HepG2 (cell line): ENCODE measurements around the gene IKZF4. TPM values are rescaled to one million over a fixed set of nuclear protein-coding genes. Genes with fewer than 3 reads are reported as not detected.

Source experiments
- AGO1 ChIP-seq: fragments of 200-400 bp; formaldehyde crosslinking; IDR thresholded peaks from 2 replicates; pipeline ENCODE4 v1.6.1; 2017; ENCODE audit warnings: mild to moderate bottlenecking, low read depth, low read length, moderate library complexity; ENCODE audit not compliant: poor library complexity, severe bottlenecking
- AKNA ChIP-seq: sonication (generic); formaldehyde crosslinking; IDR thresholded peaks from 2 replicates; pipeline ENCODE4 v1.4.0; 2020; ENCODE audit warnings: missing genetic modification reagents, borderline replicate concordance
- BCL6 ChIP-seq: IDR thresholded peaks from 2 replicates; pipeline ENCODE4 v1.6.1; 2016; ENCODE audit warnings: missing genetic modification reagents, missing compliant biosample characterization
- FOSL1 ChIP-seq: sonication (generic); formaldehyde crosslinking; IDR thresholded peaks from 2 replicates; pipeline ENCODE4 v1.9.0; 2021; ENCODE audit warnings: missing genetic modification reagents, borderline replicate concordance
- HNF4A ChIP-seq: sonication (generic); formaldehyde crosslinking; IDR thresholded peaks from 2 replicates; pipeline ENCODE4 v1.4.0; 2020; ENCODE audit warnings: missing genetic modification reagents
- IRX3 ChIP-seq: sonication (generic); formaldehyde crosslinking; IDR thresholded peaks from 2 replicates; pipeline ENCODE4 v1.8.1; 2023; ENCODE audit warnings: mild to moderate bottlenecking, low read depth, missing genetic modification reagents, borderline replicate concordance
- KDM5B ChIP-seq: sonication (generic); formaldehyde crosslinking; IDR thresholded peaks from 2 replicates; pipeline ENCODE4 v1.4.0; 2020; ENCODE audit warnings: missing genetic modification reagents, mild to moderate bottlenecking, borderline replicate concordance
- KLF9 ChIP-seq: IDR thresholded peaks from 2 replicates; pipeline ENCODE4 v1.6.1; 2016; ENCODE audit warnings: low read depth
- KMT2B ChIP-seq: IDR thresholded peaks from 2 replicates; pipeline ENCODE4 v1.6.1; 2016; ENCODE audit warnings: missing genetic modification reagents, missing compliant biosample characterization
- NR2F1 ChIP-seq, 2 experiments: fragments of 450-650 bp in 1 of 2; formaldehyde crosslinking in 1 of 2; IDR thresholded peaks; 2 replicates each; pipeline versions ENCODE4 v1.5.0 to v1.6.1; 2016 to 2020; ENCODE audit warnings: mild to moderate bottlenecking in 1 of 2, missing compliant biosample characterization in 1 of 2, missing genetic modification reagents in 1 of 2, moderate library complexity in 1 of 2
- NRL ChIP-seq: sonication (generic); formaldehyde crosslinking; IDR thresholded peaks from 2 replicates; pipeline ENCODE4 v1.5.0; 2020; ENCODE audit warnings: missing genetic modification reagents, mild to moderate bottlenecking, moderate library complexity, borderline replicate concordance
- POGZ ChIP-seq: sonication (generic); formaldehyde crosslinking; IDR thresholded peaks from 2 replicates; pipeline ENCODE4 v1.4.0; 2020; ENCODE audit warnings: mild to moderate bottlenecking, missing genetic modification reagents
- TERF1 ChIP-seq: sonication (generic); formaldehyde crosslinking; IDR thresholded peaks from 2 replicates; pipeline ENCODE4 v1.8.0; 2022; ENCODE audit warnings: mild to moderate bottlenecking, missing genetic modification reagents, moderate library complexity
- ZBTB8A ChIP-seq: sonication (generic); formaldehyde crosslinking; IDR thresholded peaks from 2 replicates; pipeline ENCODE4 v1.4.0; 2020; ENCODE audit warnings: mild to moderate bottlenecking, low read depth, missing genetic modification reagents, borderline replicate concordance
- ZNF256 ChIP-seq: sonication (generic); formaldehyde crosslinking; conservative IDR thresholded peaks from 2 replicates; pipeline ENCODE4 v1.4.0; 2020; ENCODE audit warnings: missing genetic modification reagents
- ZNF275 ChIP-seq: sonication (generic); formaldehyde crosslinking; IDR thresholded peaks from 2 replicates; pipeline ENCODE4 v1.8.0; 2022; ENCODE audit warnings: missing genetic modification reagents, mild to moderate bottlenecking, inconsistent platforms, borderline replicate concordance
- ZNF331 ChIP-seq: sonication (generic); formaldehyde crosslinking; IDR thresholded peaks from 2 replicates; pipeline ENCODE4 v1.4.0; 2020; ENCODE audit warnings: missing genetic modification reagents
- ZNF33A ChIP-seq: sonication (generic); formaldehyde crosslinking; IDR thresholded peaks from 2 replicates; pipeline ENCODE4 v1.5.1; 2020; ENCODE audit warnings: missing genetic modification reagents, mild to moderate bottlenecking, moderate library complexity, borderline replicate concordance
- ZNF383 ChIP-seq: sonication (generic); formaldehyde crosslinking; IDR thresholded peaks from 2 replicates; pipeline ENCODE4 v1.4.0; 2020; ENCODE audit warnings: missing genetic modification reagents, mild to moderate bottlenecking, borderline replicate concordance
- ZNF468 ChIP-seq: sonication (generic); formaldehyde crosslinking; IDR thresholded peaks from 2 replicates; pipeline ENCODE4 v1.8.0; 2022; ENCODE audit warnings: mild to moderate bottlenecking, moderate library complexity, missing genetic modification reagents
- ZNF839 ChIP-seq: sonication (generic); formaldehyde crosslinking; IDR thresholded peaks from 2 replicates; pipeline ENCODE4 v1.4.0; 2020; ENCODE audit warnings: missing genetic modification reagents, mild to moderate bottlenecking, borderline replicate concordance
- ZSCAN25 ChIP-seq: sonication (generic); formaldehyde crosslinking; IDR thresholded peaks from 2 replicates; pipeline ENCODE4 v1.8.0; 2022; ENCODE audit warnings: mild to moderate bottlenecking, missing genetic modification reagents
- polyA plus RNA-seq, 8 experiments: library from polyadenylated mRNA; depleted of rRNA in 3 of 8; stranded (reverse) in 7 of 8; unstranded in 1 of 8; fragments of >200 nt; fragmentation: Illumina TruSeq in 4 of 8; extraction: Trizol in 4 of 8; gene quantifications; 2 replicates each; pipeline versions ENCODE4 v1.2.1 to v1.2.3, GENCODE V29; 2011 to 2016; ENCODE audit warnings: low read depth in 4 of 8, missing spikeins in 1 of 8, mixed read lengths in 1 of 8; ENCODE audit not compliant: insufficient read depth in 1 of 8
- total RNA-seq, 5 experiments: library from RNA; depleted of rRNA; stranded (reverse); fragments of >200 nt; fragmentation: Illumina TruSeq; extraction: Trizol; gene quantifications; 2 replicates each; pipeline ENCODE4 v1.2.3, GENCODE V29; 2016; ENCODE audit warnings: low read depth in 1 of 5

The IKZF4 gene
- total and polyA plus RNA-seq, 2 of the 13 experiments (the other 11 are each of a cell fraction or from before 2014, with no cell fraction given) = 0.58 to 2.2 TPM

- no peak for TF ChIP-seq AKNA (CRISPR knock-in tag)
- TF ChIP-seq AGO1 = peak; percentile 77
- TF ChIP-seq ZNF468 (CRISPR knock-in tag) = no peak
- 0 out of 2 replicates have a peak, but pooled peaks have one; percentile 72 for TF ChIP-seq ZNF275 (CRISPR knock-in tag)
- TF ChIP-seq IRX3 (CRISPR knock-in tag) = no peak
- TF ChIP-seq ZNF383 (CRISPR knock-in tag) = no peak; the same call in 1 of the 2 replicates
- peak; percentile 42; the same call in 1 of the 2 replicates for TF ChIP-seq KMT2B (CRISPR knock-in tag)
- TF ChIP-seq KLF9 (CRISPR knock-in tag) = no peak
- no peak; the same call in 1 of the 2 replicates for TF ChIP-seq POGZ
- TF ChIP-seq ZBTB8A (CRISPR knock-in tag) = no peak
- 0 out of 4 replicates have a peak, but pooled peaks of 1 of the 2 experiments have one; percentile 26 for TF ChIP-seq NR2F1 (CRISPR knock-in tag; IDR thresholded peaks at IDR 0.05)
- TF ChIP-seq NRL = no peak
- 0 out of 2 replicates have a peak, but pooled peaks have one; percentile 23 for TF ChIP-seq ZNF256
- TF ChIP-seq ZNF331 (CRISPR knock-in tag) = no peak; the same call in 1 of the 2 replicates
- TF ChIP-seq KDM5B (CRISPR knock-in tag) = peak; percentile 4; the same call in 1 of the 2 replicates
- peak; percentile 91 for TF ChIP-seq BCL6 (CRISPR knock-in tag)
- peak; percentile 81 for TF ChIP-seq HNF4A (CRISPR knock-in tag)
- TF ChIP-seq ZNF33A (CRISPR knock-in tag) = no peak
- TF ChIP-seq FOSL1 (CRISPR knock-in tag) = no peak
- TF ChIP-seq ZNF839 = no peak
- no peak for TF ChIP-seq ZSCAN25
- no peak for TF ChIP-seq TERF1 (CRISPR knock-in tag)
These were observed 23.9 kb upstream of the IKZF4 start, which contains the start of gene SUOX (continued) for GRCh38 chr12:55996715-55997534.
